C4-2B (cell line): ENCODE measurements around the gene DNLZ.

ENCODE experiments used
- CTCF ChIP-seq: fragments of 450-650 bp; conservative IDR thresholded peaks from 2 replicates; pipeline ENCODE4 v1.5.1; 2017; ENCODE audit warnings: mild to moderate bottlenecking
- ZFX ChIP-seq: fragments of 450-650 bp; IDR thresholded peaks from 2 replicates; pipeline ENCODE4 v1.6.1; 2017

GRCh38 chr9:136411378-136411777 is 47.8 kb upstream of the DNLZ start:
- TF ChIP-seq CTCF (no peak), ZFX (no peak)
